ENCODE results near the gene LRP3.

Gene LRP3

GRCh38 chr19:33197591-33198000, 3.5 kb downstream of the LRP3 start:
- H3K9ac ChIP-seq, result no peak overlapping the region; the same call in 1 of the 2 replicates
- no peak overlapping the region for H3K27ac ChIP-seq
- no peak overlapping the region for H3K4me2 ChIP-seq

GRCh38 chr19:33198169-33198568, 4.0 kb downstream of the LRP3 start:
- no peaks in the 10 kb centered on the region for H3K36me3 ChIP-seq (ENCODE audit: insufficient read depth)
- H3K4me1 ChIP-seq (ENCODE audit: low read depth, poor library complexity, severe bottlenecking), result no peaks in the 10 kb centered on the region
- no peaks in the 10 kb centered on the region for H3K79me2 ChIP-seq (ENCODE audit: insufficient read depth, low read depth)
- no peak overlapping the region for H3K4me2 ChIP-seq
- H4K20me1 ChIP-seq (ENCODE audit: insufficient read depth), result no peaks in the 10 kb centered on the region
- no peak overlapping the region for H3K4me3 ChIP-seq (IDR thresholded peaks at IDR 0.05; ENCODE audit: insufficient read depth, low read depth, low read length)
- no peak overlapping the region for H3K9ac ChIP-seq
- H3K27me3 ChIP-seq (ENCODE audit: insufficient read depth, low read depth), result no peaks in the 10 kb centered on the region; the same call in 1 of the 2 replicates
- H3K27ac ChIP-seq, result no peak overlapping the region
- TF ChIP-seq, protein P1, sequence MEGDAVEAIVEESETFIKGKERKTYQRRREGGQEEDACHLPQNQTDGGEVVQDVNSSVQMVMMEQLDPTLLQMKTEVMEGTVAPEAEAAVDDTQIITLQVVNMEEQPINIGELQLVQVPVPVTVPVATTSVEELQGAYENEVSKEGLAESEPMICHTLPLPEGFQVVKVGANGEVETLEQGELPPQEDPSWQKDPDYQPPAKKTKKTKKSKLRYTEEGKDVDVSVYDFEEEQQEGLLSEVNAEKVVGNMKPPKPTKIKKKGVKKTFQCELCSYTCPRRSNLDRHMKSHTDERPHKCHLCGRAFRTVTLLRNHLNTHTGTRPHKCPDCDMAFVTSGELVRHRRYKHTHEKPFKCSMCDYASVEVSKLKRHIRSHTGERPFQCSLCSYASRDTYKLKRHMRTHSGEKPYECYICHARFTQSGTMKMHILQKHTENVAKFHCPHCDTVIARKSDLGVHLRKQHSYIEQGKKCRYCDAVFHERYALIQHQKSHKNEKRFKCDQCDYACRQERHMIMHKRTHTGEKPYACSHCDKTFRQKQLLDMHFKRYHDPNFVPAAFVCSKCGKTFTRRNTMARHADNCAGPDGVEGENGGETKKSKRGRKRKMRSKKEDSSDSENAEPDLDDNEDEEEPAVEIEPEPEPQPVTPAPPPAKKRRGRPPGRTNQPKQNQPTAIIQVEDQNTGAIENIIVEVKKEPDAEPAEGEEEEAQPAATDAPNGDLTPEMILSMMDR (conservative IDR thresholded peaks at IDR 0.05; ENCODE audit: low read depth, low read length), result no peak
- no peak overlapping the region for H2AFZ ChIP-seq (ENCODE audit: low read depth)

More at GRCh38 chr19:33197591-33198000, 3.5 kb downstream of the LRP3 start:
- TF ChIP-seq, protein P1 (conservative IDR thresholded peaks at IDR 0.05; ENCODE audit: low read depth, low read length), result no peak
- Histone ChIP-seq H3K4me1 (ENCODE audit: low read depth, poor library complexity, severe bottlenecking) (no peaks in the 10 kb centered on the region), H3K4me3 (IDR thresholded peaks at IDR 0.05; ENCODE audit: insufficient read depth, low read depth, low read length) (no peak overlapping the region), H3K79me2 (ENCODE audit: insufficient read depth, low read depth) (no peaks in the 10 kb centered on the region), H4K20me1 (ENCODE audit: insufficient read depth) (no peaks in the 10 kb centered on the region), H2AFZ (ENCODE audit: low read depth) (no peak overlapping the region), H3K27me3 (ENCODE audit: insufficient read depth, low read depth) (no peaks in the 10 kb centered on the region; the same call in 1 of the 2 replicates), H3K36me3 (ENCODE audit: insufficient read depth) (no peaks in the 10 kb centered on the region)

- H3K4me1 ChIP-seq (ENCODE audit: low read depth, poor library complexity, severe bottlenecking), result no peaks in the 10 kb centered on the region
- no peak overlapping the region for H3K27ac ChIP-seq
- TF ChIP-seq, protein P1 (conservative IDR thresholded peaks at IDR 0.05; ENCODE audit: low read depth, low read length), result no peak
- no peak overlapping the region for H3K4me2 ChIP-seq
- no peak overlapping the region for H2AFZ ChIP-seq (ENCODE audit: low read depth)
- no peak overlapping the region for H3K9ac ChIP-seq
- no peaks in the 10 kb centered on the region for H3K79me2 ChIP-seq (ENCODE audit: insufficient read depth, low read depth)
- H4K20me1 ChIP-seq (ENCODE audit: insufficient read depth), result no peaks in the 10 kb centered on the region
- no peaks in the 10 kb centered on the region; the same call in 1 of the 2 replicates for H3K27me3 ChIP-seq (ENCODE audit: insufficient read depth, low read depth)
- H3K4me3 ChIP-seq (IDR thresholded peaks at IDR 0.05; ENCODE audit: insufficient read depth, low read depth, low read length), result no peak overlapping the region
- H3K36me3 ChIP-seq (ENCODE audit: insufficient read depth), result no peaks in the 10 kb centered on the region
Observed at GRCh38 chr19:33199441-33200265, 5.5 kb downstream of the LRP3 start.

GRCh38 chr19:33201473-33201872, 7.3 kb downstream of the LRP3 start:
- Histone ChIP-seq H3K27ac (no peak overlapping the region), H3K4me2 (no peak overlapping the region), H3K79me2 (ENCODE audit: insufficient read depth, low read depth) (no peaks in the 10 kb centered on the region), H3K4me3 (IDR thresholded peaks at IDR 0.05; ENCODE audit: insufficient read depth, low read depth, low read length) (no peak overlapping the region), H4K20me1 (ENCODE audit: insufficient read depth) (no peaks in the 10 kb centered on the region), H3K9ac (no peak overlapping the region), H3K4me1 (ENCODE audit: low read depth, poor library complexity, severe bottlenecking) (no peaks in the 10 kb centered on the region), H3K27me3 (ENCODE audit: insufficient read depth, low read depth) (no peaks in the 10 kb centered on the region), H2AFZ (ENCODE audit: low read depth) (no peak overlapping the region), H3K36me3 (ENCODE audit: insufficient read depth) (no peaks in the 10 kb centered on the region)
- TF ChIP-seq, protein P1 (conservative IDR thresholded peaks at IDR 0.05; ENCODE audit: low read depth, low read length), result no peak
